Measurements from ENCODE around the gene PIGT.

The PIGT gene

GRCh38 chr20:45394221-45395113 is 21.5 kb upstream of the PIGT start:
- FAIRE-seq (no peak), DNase-seq (ENCODE audit: insufficient read length, low spot score) (no peak)
- TF ChIP-seq POU2F2 (IDR thresholded peaks at IDR 0.05; ENCODE audit: low read depth, low read length), result no peak
- no peak for TF ChIP-seq POLR2A (IDR thresholded peaks at IDR 0.05; ENCODE audit: low read depth, low read length)
- no peak for TF ChIP-seq POLR2AphosphoS5 (IDR thresholded peaks at IDR 0.05; ENCODE audit: low read depth, low read length)
- no peak for TF ChIP-seq TAF1 (IDR thresholded peaks at IDR 0.05; ENCODE audit: low read depth, low read length)
- no peak for TF ChIP-seq PAX5 (IDR thresholded peaks at IDR 0.05; ENCODE audit: insufficient read depth, low read length, severe bottlenecking)
- no peak for TF ChIP-seq SPI1 (IDR thresholded peaks at IDR 0.05; ENCODE audit: low read depth, low read length)

- FAIRE-seq (no peak), DNase-seq (ENCODE audit: insufficient read length, low spot score) (no peak)
- TF ChIP-seq POU2F2 (IDR thresholded peaks at IDR 0.05; ENCODE audit: low read depth, low read length) (no peak), POLR2A (IDR thresholded peaks at IDR 0.05; ENCODE audit: low read depth, low read length) (no peak), PAX5 (IDR thresholded peaks at IDR 0.05; ENCODE audit: insufficient read depth, low read length, severe bottlenecking) (no peak), POLR2AphosphoS5 (IDR thresholded peaks at IDR 0.05; ENCODE audit: low read depth, low read length) (no peak), SPI1 (IDR thresholded peaks at IDR 0.05; ENCODE audit: low read depth, low read length) (no peak), TAF1 (IDR thresholded peaks at IDR 0.05; ENCODE audit: low read depth, low read length) (no peak)
These were observed 20.9 kb upstream of the PIGT start for GRCh38 chr20:45395114-45395415.

GRCh38 chr20:45399018-45399417 is 16.9 kb upstream of the PIGT start:
- FAIRE-seq, result no peak
- TF ChIP-seq POU2F2 (IDR thresholded peaks at IDR 0.05; ENCODE audit: low read depth, low read length) (no peak), POLR2AphosphoS5 (IDR thresholded peaks at IDR 0.05; ENCODE audit: low read depth, low read length) (no peak), TAF1 (IDR thresholded peaks at IDR 0.05; ENCODE audit: low read depth, low read length) (no peak), SPI1 (IDR thresholded peaks at IDR 0.05; ENCODE audit: low read depth, low read length) (no peak), POLR2A (IDR thresholded peaks at IDR 0.05; ENCODE audit: low read depth, low read length) (no peak), PAX5 (IDR thresholded peaks at IDR 0.05; ENCODE audit: insufficient read depth, low read length, severe bottlenecking) (no peak)

GRCh38 chr20:45400346-45401031 is 15.5 kb upstream of the PIGT start:
- TF ChIP-seq TAF1 (IDR thresholded peaks at IDR 0.05; ENCODE audit: low read depth, low read length) (no peak), POLR2A (IDR thresholded peaks at IDR 0.05; ENCODE audit: low read depth, low read length) (no peak)
- no peak for FAIRE-seq

More at GRCh38 chr20:45399018-45399417, 16.9 kb upstream of the PIGT start:
- no peak for DNase-seq (ENCODE audit: insufficient read length, low spot score)

GRCh38 chr20:45402946-45403345 is 13.0 kb upstream of the PIGT start:
- DNase-seq (ENCODE audit: insufficient read length, low spot score) (no peak), FAIRE-seq (no peak)
- TF ChIP-seq SPI1 (IDR thresholded peaks at IDR 0.05; ENCODE audit: low read depth, low read length) (no peak), POLR2AphosphoS5 (IDR thresholded peaks at IDR 0.05; ENCODE audit: low read depth, low read length) (no peak), POLR2A (IDR thresholded peaks at IDR 0.05; ENCODE audit: low read depth, low read length) (no peak), TAF1 (IDR thresholded peaks at IDR 0.05; ENCODE audit: low read depth, low read length) (no peak), PAX5 (IDR thresholded peaks at IDR 0.05; ENCODE audit: insufficient read depth, low read length, severe bottlenecking) (no peak), POU2F2 (IDR thresholded peaks at IDR 0.05; ENCODE audit: low read depth, low read length) (no peak)

More at GRCh38 chr20:45400346-45401031, 15.5 kb upstream of the PIGT start:
- no peak for DNase-seq (ENCODE audit: insufficient read length, low spot score)

- TF ChIP-seq POLR2AphosphoS5 (IDR thresholded peaks at IDR 0.05; ENCODE audit: low read depth, low read length) (no peak), PAX5 (IDR thresholded peaks at IDR 0.05; ENCODE audit: insufficient read depth, low read length, severe bottlenecking) (no peak), POLR2A (IDR thresholded peaks at IDR 0.05; ENCODE audit: low read depth, low read length) (no peak), TAF1 (IDR thresholded peaks at IDR 0.05; ENCODE audit: low read depth, low read length) (no peak), SPI1 (IDR thresholded peaks at IDR 0.05; ENCODE audit: low read depth, low read length) (no peak), POU2F2 (IDR thresholded peaks at IDR 0.05; ENCODE audit: low read depth, low read length) (no peak)
- DNase-seq (ENCODE audit: insufficient read length, low spot score) (no peak), FAIRE-seq (no peak)
These were observed 11.5 kb upstream of the PIGT start for GRCh38 chr20:45404438-45404837.

GRCh38 chr20:45405571-45406259 is 10.2 kb upstream of the PIGT start:
- DNase-seq (ENCODE audit: insufficient read length, low spot score) (no peak), FAIRE-seq (no peak)
- no peak for TF ChIP-seq POLR2A (IDR thresholded peaks at IDR 0.05; ENCODE audit: low read depth, low read length)
- no peak for TF ChIP-seq PAX5 (IDR thresholded peaks at IDR 0.05; ENCODE audit: insufficient read depth, low read length, severe bottlenecking)
- no peak for TF ChIP-seq SPI1 (IDR thresholded peaks at IDR 0.05; ENCODE audit: low read depth, low read length)
- TF ChIP-seq TAF1 (IDR thresholded peaks at IDR 0.05; ENCODE audit: low read depth, low read length), result no peak
- no peak for TF ChIP-seq POU2F2 (IDR thresholded peaks at IDR 0.05; ENCODE audit: low read depth, low read length)

- DNase-seq (ENCODE audit: insufficient read length, low spot score), result no peak
- no peak for TF ChIP-seq POLR2A (IDR thresholded peaks at IDR 0.05; ENCODE audit: low read depth, low read length)
- no peak for TF ChIP-seq POLR2AphosphoS5 (IDR thresholded peaks at IDR 0.05; ENCODE audit: low read depth, low read length)
- no peak for TF ChIP-seq TAF1 (IDR thresholded peaks at IDR 0.05; ENCODE audit: low read depth, low read length)
- TF ChIP-seq POU2F2 (IDR thresholded peaks at IDR 0.05; ENCODE audit: low read depth, low read length), result no peak
- no peak for TF ChIP-seq PAX5 (IDR thresholded peaks at IDR 0.05; ENCODE audit: insufficient read depth, low read length, severe bottlenecking)
- TF ChIP-seq SPI1 (IDR thresholded peaks at IDR 0.05; ENCODE audit: low read depth, low read length), result no peak
- no peak for FAIRE-seq
These were observed 9.5 kb upstream of the PIGT start for GRCh38 chr20:45406260-45407066.

All from GM12891 (cell line).